ENCODE data around the gene STPG3.

STPG3 gene

DNA sequence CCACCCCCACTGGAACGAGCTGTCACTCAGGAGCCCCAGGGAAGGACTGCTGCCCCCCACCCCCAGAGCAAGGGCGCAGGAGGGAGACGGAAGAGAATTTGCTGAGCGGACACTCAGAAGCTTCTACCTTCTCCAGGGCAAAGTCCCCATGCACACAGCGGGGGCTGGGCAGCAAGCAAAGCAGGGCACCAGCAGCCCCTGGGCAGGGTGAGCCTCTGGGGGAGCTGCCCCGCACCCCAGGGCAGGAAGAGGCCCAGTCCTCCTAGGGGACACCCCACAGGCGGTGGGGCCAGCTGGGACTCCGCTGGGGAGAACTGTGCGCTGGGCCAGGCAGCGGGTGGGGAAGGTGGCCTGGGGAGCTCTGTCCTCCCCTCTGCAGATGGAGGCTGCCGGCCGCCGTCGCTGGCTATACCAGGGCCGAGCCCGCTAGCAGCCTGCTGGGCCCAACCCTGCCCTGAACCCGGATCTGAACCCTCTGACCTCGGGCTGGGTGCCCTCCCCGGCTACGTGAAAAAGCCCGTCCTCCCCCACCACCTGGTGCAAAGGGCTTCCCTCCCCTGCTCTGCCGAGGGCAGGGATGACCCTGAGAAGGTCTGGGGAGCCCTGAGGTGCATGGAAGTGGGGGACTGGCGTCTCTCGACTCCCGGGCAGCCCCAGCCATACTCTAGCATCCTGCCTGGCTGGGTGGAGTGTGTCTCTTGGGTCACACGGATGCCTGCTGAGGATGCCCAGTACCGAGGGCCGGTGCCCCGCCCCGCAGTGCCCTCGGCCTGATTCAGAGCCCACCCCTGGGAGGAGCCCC is 21.0 kb upstream of the STPG3 start:
- H3K9me3 ChIP-seq (ENCODE audit: low read length) = no peaks in the 10 kb centered on the region
- no peaks in the 10 kb centered on the region for H3K4me1 ChIP-seq (ENCODE audit: insufficient read depth, low read length)
- no peak overlapping the region for H3K9ac ChIP-seq (ENCODE audit: low read length)
- no peak overlapping the region for H3K27ac ChIP-seq (ENCODE audit: low read depth, low read length)
- peaks cover 4 to 65% of the 10 kb centered on the region in 2 donors for H3K27me3 ChIP-seq (ENCODE audit: control insufficient read depth in 1 of 2, insufficient read depth in 2 of 2, low read length in 2 of 2)
- H3K36me3 ChIP-seq (ENCODE audit: insufficient read depth, low read length) = no peaks in the 10 kb centered on the region
- H3K4me3 ChIP-seq (ENCODE audit: low read depth in 1 of 2, low read length in 2 of 2) = no peak overlapping the region

DNA sequence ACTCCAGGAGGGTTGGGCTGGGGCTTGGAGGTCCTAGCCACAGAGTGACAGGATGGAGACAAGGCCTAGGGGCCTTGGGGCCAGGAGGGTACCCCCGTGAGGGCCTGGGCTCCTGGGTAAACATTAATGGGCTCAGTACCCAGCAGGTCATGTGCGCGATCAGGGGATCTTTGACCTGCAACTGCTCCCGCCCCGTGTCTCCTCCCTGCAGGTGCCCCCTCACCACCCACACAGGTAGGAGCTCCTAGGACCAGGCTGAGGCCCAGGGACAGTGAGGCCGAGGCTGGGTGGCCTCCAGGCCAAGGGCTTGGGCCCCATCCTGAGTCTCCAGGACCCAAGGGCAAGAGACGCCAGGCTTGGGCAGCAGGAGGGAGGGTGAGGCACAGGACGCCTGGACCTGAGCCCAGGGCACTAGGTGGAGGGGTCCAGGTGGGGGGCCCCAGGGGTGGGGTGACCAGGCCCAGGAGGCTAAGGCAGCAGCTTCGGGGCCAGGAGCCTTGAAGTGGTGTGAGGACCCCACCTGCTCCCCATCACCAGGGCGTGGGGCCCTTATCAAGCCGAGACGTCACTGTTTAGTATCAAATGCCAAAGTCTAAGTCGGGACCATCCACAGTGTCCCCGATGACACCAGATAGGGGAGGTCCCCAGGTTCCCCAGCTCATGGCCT is 20.2 kb upstream of the STPG3 start, which contains the start of gene SLC34A3:
TSS of gene SLC34A3 (plus strand) at position 197 of the 667 bp plus-strand sequence. CDS start 802 bp downstream, outside the sequence.
- H3K4me3 ChIP-seq (ENCODE audit: low read depth in 1 of 2, low read length in 2 of 2) = no peak within 1 kb of the TSS
- no peaks in the 10 kb centered on the region for H3K36me3 ChIP-seq (ENCODE audit: insufficient read depth, low read length)
- H3K4me1 ChIP-seq (ENCODE audit: insufficient read depth, low read length) = peaks cover 6% of the 10 kb centered on the region
- peaks cover 4 to 72% of the 10 kb centered on the region in 2 donors for H3K27me3 ChIP-seq (ENCODE audit: control insufficient read depth in 1 of 2, insufficient read depth in 2 of 2, low read length in 2 of 2)
- H3K27ac ChIP-seq (ENCODE audit: low read depth, low read length) = no peak within 1 kb of the TSS
- no peak within 1 kb of the TSS for H3K9ac ChIP-seq (ENCODE audit: low read length)
- H3K9me3 ChIP-seq (ENCODE audit: low read length) = no peaks in the 10 kb centered on the region

DNA sequence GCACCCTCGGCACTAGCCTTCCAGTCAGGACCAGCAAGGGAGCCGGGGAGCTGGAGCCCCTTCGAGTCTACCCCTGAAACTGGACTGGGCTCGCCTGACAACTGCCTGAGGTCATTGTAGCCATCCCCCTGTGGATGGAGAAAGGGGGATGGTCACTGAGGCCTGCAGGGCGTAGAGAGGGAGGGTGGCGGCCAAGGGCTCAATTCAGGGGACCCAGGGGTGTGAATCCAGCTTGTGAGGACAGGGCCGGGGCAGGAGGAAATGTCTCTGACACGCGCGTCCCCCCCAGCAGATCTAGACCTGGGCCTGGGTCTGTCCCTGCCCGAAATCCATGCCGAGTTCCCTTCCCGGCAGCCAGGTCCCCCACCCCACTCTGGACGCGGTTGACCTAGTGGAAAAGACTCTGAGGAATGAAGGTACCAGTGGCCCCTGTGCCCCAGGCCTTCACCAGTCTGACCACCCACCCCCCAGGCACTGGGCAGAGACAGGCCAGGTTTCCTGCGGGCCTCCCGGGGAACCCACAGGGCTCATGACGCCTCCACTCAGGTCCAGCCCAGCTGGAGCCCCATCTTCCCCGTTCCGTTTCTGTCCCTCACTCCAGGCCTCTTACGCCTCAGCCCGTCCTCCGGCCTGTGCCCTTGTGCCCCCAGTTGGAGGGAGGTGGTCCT is 19.6 kb upstream of the STPG3 start:
- Histone ChIP-seq H3K4me3 (ENCODE audit: low read depth in 1 of 2, low read length in 2 of 2) (no peak overlapping the region), H3K9me3 (ENCODE audit: low read length) (no peaks in the 10 kb centered on the region), H3K9ac (ENCODE audit: low read length) (no peak overlapping the region), H3K4me1 (ENCODE audit: insufficient read depth, low read length) (peaks cover 13% of the 10 kb centered on the region), H3K36me3 (ENCODE audit: insufficient read depth, low read length) (no peaks in the 10 kb centered on the region), H3K27me3 (ENCODE audit: control insufficient read depth in 1 of 2, insufficient read depth in 2 of 2, low read length in 2 of 2) (peaks cover 4 to 74% of the 10 kb centered on the region in 2 donors), H3K27ac (ENCODE audit: low read depth, low read length) (no peak overlapping the region)

DNA sequence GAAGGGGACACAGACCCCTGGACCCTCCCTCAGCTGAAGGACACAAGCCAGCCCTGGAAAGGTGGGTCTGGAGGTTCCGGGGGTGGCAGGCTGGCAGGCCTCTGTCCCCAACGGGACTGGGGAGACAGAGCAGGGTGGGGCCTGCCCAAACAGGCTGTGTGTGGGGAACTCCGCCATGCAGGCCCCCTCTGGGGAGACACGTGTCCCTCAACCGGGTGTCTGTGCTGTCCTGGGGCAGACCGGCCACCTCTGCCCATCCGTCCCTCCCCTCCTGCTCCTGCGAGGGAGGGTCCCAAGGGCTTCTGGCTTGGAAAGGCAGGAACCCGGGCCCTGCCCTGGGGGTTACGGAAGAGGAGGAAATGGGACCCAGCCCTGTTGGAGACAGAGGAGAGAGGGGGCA is 19.0 kb upstream of the STPG3 start:
- H3K4me1 ChIP-seq (ENCODE audit: insufficient read depth, low read length) = peaks cover 18% of the 10 kb centered on the region
- H3K9me3 ChIP-seq (ENCODE audit: low read length) = no peaks in the 10 kb centered on the region
- H3K27me3 ChIP-seq (ENCODE audit: control insufficient read depth in 1 of 2, insufficient read depth in 2 of 2, low read length in 2 of 2) = peaks cover 4 to 70% of the 10 kb centered on the region in 2 donors
- H3K9ac ChIP-seq (ENCODE audit: low read length) = no peak overlapping the region
- H3K4me3 ChIP-seq (ENCODE audit: low read depth in 1 of 2, low read length in 2 of 2) = no peak overlapping the region
- H3K27ac ChIP-seq (ENCODE audit: low read depth, low read length) = no peak overlapping the region
- no peaks in the 10 kb centered on the region for H3K36me3 ChIP-seq (ENCODE audit: insufficient read depth, low read length)

DNA sequence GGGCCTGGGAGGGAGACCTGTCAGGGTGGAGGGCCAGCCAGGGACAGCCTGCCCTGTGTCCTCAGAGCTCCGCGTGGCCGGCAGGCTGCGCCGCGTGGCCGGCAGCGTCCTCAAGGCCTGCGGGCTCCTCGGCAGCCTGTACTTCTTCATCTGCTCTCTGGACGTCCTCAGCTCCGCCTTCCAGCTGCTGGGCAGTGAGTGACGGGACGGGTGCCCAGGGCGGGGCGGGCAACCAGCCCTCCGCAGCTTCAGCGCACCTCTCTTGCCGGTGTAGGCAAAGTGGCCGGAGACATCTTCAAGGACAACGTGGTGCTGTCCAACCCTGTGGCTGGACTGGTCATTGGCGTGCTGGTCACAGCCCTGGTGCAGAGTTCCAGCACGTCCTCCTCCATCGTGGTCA is 18.6 kb upstream of the STPG3 start:
- Histone ChIP-seq H3K4me1 (ENCODE audit: insufficient read depth, low read length) (peaks cover 19% of the 10 kb centered on the region), H3K36me3 (ENCODE audit: insufficient read depth, low read length) (no peaks in the 10 kb centered on the region), H3K27ac (ENCODE audit: low read depth, low read length) (no peak overlapping the region), H3K9ac (ENCODE audit: low read length) (no peak overlapping the region), H3K9me3 (ENCODE audit: low read length) (no peaks in the 10 kb centered on the region), H3K4me3 (ENCODE audit: low read depth in 1 of 2, low read length in 2 of 2) (no peak overlapping the region), H3K27me3 (ENCODE audit: control insufficient read depth in 1 of 2, insufficient read depth in 2 of 2, low read length in 2 of 2) (peaks cover 4 to 65% of the 10 kb centered on the region in 2 donors)

DNA sequence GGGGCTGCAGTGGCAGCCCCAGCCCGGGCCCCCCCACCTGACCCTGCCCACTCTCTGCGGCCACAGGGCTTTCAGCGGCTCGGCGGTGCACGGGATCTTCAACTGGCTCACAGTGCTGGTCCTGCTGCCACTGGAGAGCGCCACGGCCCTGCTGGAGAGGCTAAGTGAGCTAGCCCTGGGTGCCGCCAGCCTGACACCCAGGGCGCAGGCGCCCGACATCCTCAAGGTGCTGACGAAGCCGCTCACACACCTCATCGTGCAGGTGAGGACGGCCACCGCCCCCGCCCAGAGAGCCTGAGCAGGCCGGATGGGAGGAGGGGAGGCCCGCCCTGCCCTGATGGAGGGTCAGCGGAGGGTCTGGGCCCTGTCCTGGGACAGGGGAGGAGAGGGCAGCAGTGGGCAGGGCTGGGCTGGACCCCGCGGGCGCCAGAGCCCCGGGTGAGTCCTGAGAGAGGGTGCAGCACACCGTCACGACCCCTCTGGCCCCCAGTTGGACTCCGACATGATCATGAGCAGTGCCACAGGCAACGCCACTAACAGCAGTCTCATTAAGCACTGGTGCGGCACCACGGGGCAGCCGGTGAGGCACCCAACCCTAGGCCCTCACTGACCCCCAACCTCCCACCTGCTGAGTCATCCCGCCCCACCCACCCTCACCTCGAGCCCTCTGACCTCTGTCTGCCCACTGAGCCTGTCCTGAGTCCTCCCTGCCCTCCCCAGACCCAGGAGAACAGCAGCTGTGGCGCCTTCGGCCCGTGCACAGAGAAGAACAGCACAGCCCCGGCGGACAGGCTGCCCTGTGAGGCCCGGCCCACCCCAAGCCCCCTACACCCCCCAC is 17.7 kb upstream of the STPG3 start:
- Histone ChIP-seq H3K4me1 (ENCODE audit: insufficient read depth, low read length) (peaks cover 27% of the 10 kb centered on the region), H3K9ac (ENCODE audit: low read length) (no peak overlapping the region), H3K36me3 (ENCODE audit: insufficient read depth, low read length) (no peaks in the 10 kb centered on the region), H3K4me3 (ENCODE audit: low read depth in 1 of 2, low read length in 2 of 2) (no peak overlapping the region), H3K27ac (ENCODE audit: low read depth, low read length) (no peak overlapping the region), H3K9me3 (ENCODE audit: low read length) (no peaks in the 10 kb centered on the region), H3K27me3 (ENCODE audit: control insufficient read depth in 1 of 2, insufficient read depth in 2 of 2, low read length in 2 of 2) (peaks cover 4 to 60% of the 10 kb centered on the region in 2 donors)

DNA sequence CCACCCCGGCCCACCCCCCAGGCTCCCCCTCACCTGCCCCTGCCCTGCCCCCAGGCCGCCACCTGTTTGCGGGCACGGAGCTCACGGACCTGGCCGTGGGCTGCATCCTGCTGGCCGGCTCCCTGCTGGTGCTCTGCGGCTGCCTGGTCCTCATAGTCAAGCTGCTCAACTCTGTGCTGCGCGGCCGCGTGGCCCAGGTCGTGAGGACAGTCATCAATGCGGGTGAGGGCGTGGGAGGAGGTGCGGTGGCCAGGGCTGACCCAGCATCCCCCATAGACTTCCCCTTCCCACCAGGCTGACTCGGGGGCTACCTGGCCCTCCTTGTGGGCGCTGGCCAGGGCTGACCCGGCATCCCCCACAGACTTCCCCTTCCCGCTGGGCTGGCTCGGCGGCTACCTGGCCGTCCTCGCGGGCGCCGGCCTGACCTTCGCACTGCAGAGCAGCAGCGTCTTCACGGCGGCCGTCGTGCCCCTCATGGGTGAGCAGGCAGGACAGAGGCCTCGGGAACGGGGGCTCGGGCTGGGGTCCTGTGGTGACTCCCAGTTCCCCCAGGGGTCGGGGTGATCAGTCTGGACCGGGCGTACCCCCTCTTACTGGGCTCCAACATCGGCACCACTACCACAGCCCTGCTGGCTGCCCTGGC is 16.9 kb upstream of the STPG3 start:
- Histone ChIP-seq H3K9me3 (ENCODE audit: low read length) (no peaks in the 10 kb centered on the region), H3K36me3 (ENCODE audit: insufficient read depth, low read length) (peaks cover 5% of the 10 kb centered on the region), H3K4me3 (ENCODE audit: low read depth in 1 of 2, low read length in 2 of 2) (no peak overlapping the region), H3K4me1 (ENCODE audit: insufficient read depth, low read length) (peaks cover 35% of the 10 kb centered on the region), H3K27me3 (ENCODE audit: control insufficient read depth in 1 of 2, insufficient read depth in 2 of 2, low read length in 2 of 2) (peaks cover 4 to 52% of the 10 kb centered on the region in 2 donors), H3K27ac (ENCODE audit: low read depth, low read length) (no peak overlapping the region), H3K9ac (ENCODE audit: low read length) (no peak overlapping the region)

DNA sequence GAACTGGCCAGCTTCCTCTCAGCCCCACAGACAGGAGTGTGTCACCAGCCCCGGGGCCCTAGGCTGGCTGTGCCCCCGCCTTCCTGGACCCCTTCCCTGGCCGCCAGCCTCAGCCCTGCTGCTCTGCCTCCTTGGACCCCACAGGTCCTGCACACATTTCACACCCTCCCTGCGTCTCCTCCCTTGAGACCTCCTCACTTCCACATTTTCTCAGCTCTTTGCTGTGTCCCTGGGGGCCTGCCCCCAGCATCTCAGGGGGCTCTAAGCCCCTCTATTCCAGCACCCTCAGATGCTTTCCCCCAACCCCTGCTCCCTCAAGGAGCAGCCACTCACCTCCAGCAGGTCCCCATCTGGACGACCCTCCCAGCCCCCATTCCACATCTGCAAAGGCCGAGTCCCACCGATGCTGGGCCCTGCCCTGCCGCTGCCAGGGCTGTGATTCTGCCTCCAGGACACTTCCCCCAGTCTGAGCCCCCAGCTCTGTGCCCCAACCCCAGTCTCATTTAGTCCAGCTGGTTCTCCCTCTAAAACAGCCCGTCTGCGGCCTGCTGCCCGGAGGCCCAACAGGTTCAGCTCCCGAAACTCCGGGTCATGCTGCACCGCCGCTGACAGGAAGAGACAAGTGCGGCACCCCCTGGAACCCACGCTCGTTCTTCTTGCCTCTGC is 16.2 kb upstream of the STPG3 start:
- no peak overlapping the region for H3K9ac ChIP-seq (ENCODE audit: low read length)
- H3K27ac ChIP-seq (ENCODE audit: low read depth, low read length) = no peak overlapping the region
- H3K4me1 ChIP-seq (ENCODE audit: insufficient read depth, low read length) = peaks cover 36% of the 10 kb centered on the region
- peaks cover 5% of the 10 kb centered on the region for H3K36me3 ChIP-seq (ENCODE audit: insufficient read depth, low read length)
- no peak overlapping the region for H3K4me3 ChIP-seq (ENCODE audit: low read depth in 1 of 2, low read length in 2 of 2)
- peaks cover 4 to 45% of the 10 kb centered on the region in 2 donors for H3K27me3 ChIP-seq (ENCODE audit: control insufficient read depth in 1 of 2, insufficient read depth in 2 of 2, low read length in 2 of 2)
- H3K9me3 ChIP-seq (ENCODE audit: low read length) = no peaks in the 10 kb centered on the region

DNA sequence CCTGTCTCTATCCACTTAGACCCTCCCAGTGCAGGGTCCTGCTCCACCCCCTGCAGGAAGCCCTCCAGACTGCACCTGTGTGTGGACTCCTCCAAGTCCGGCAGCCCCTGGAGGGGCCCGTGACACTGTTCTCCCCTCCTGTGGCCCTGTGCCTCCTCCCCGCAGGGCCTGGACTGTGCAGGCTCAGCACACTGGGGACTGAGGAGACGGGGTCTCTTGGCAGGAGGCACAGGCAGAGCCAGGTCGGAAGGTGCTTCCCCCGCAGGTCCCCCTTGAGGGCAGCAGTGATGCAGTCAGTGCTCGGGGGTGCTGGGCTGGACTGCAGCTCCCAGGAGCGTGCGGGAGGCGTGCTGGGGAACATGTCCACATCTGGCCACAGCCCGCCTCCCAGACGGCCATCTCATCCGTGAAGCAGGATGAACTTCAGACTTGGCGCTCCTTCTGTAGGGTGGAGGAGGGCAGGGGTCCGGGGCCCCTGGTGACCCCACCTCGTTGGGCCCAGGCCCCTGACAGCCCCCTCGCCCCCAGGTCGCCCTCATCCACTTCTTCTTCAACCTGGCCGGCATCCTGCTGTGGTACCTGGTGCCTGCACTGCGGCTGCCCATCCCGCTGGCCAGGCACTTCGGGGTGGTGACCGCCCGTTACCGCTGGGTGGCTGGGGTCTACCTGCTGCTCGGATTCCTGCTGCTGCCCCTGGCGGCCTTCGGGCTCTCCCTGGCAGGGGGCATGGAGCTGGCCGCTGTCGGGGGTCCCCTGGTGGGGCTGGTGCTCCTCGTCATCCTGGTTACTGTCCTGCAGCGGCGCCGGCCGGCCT is 15.5 kb upstream of the STPG3 start:
- no peaks in the 10 kb centered on the region for H3K9me3 ChIP-seq (ENCODE audit: low read length)
- peaks cover 36% of the 10 kb centered on the region for H3K4me1 ChIP-seq (ENCODE audit: insufficient read depth, low read length)
- peaks cover 5% of the 10 kb centered on the region for H3K36me3 ChIP-seq (ENCODE audit: insufficient read depth, low read length)
- no peak overlapping the region for H3K9ac ChIP-seq (ENCODE audit: low read length)
- H3K27me3 ChIP-seq (ENCODE audit: control insufficient read depth in 1 of 2, insufficient read depth in 2 of 2, low read length in 2 of 2) = peaks cover 2 to 37% of the 10 kb centered on the region in 2 donors
- H3K27ac ChIP-seq (ENCODE audit: low read depth, low read length) = no peak overlapping the region
- peak overlapping the region; percentile 16 to 55 for H3K4me3 ChIP-seq (ENCODE audit: low read depth in 1 of 2, low read length in 2 of 2)

Data from muscle layer of colon (tissue), 2 donors.